GM13977 (cell line): ENCODE data around the gene LIMA1.

Source experiments
- DNase-seq: peaks from one replicate; pipeline ENCODE4 v3.0.0; 2012; ENCODE audit warnings: low spot score
- in situ Hi-C: fragments of 300-500 bp; cut with MboI; formaldehyde crosslinking; loops from one replicate; pipeline ENCODE4 v1.12.0; 2022; ENCODE audit warnings: low sequenced_read_pairs, low pct_unique_long_range_greater_than_20kb, mixed read lengths, inconsistent platforms; ENCODE audit not compliant: unreplicated experiment
- TF ChIP-seq, protein P1 (sequence below): IDR thresholded peaks from 2 replicates; pipeline ENCODE4 v1.5.1; 2012; ENCODE audit warnings: mild to moderate bottlenecking, control low read depth; ENCODE audit not compliant: insufficient read depth; ENCODE audit errors: extremely low read depth, missing control alignments

The LIMA1 gene

GRCh38 chr12:50129290-50129689, 154.0 kb downstream of the LIMA1 start:
- TF ChIP-seq, protein P1, sequence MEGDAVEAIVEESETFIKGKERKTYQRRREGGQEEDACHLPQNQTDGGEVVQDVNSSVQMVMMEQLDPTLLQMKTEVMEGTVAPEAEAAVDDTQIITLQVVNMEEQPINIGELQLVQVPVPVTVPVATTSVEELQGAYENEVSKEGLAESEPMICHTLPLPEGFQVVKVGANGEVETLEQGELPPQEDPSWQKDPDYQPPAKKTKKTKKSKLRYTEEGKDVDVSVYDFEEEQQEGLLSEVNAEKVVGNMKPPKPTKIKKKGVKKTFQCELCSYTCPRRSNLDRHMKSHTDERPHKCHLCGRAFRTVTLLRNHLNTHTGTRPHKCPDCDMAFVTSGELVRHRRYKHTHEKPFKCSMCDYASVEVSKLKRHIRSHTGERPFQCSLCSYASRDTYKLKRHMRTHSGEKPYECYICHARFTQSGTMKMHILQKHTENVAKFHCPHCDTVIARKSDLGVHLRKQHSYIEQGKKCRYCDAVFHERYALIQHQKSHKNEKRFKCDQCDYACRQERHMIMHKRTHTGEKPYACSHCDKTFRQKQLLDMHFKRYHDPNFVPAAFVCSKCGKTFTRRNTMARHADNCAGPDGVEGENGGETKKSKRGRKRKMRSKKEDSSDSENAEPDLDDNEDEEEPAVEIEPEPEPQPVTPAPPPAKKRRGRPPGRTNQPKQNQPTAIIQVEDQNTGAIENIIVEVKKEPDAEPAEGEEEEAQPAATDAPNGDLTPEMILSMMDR, result no peak
- in situ Hi-C loops, result no loop called here
- DNase-seq, result no peak

DNA sequence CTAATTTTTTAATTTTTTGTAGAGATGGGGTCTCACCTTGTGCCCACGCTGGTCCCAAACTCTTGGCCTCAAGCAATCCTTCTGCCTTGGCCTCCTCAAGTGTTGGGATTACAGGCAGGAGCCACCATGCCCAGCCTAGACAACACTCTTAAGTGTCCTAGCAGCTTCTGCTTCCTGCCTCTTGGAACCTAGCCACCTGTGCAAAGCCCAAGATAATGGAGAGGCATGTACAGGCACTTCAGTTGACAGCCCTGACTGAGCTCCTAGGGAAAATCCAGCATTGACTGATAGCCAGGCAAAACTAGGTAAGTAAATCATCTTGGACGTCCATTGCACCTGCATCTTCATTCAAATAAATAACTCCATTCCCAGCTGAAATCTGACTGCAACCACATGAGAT, 155.8 kb downstream of the LIMA1 start:
- in situ Hi-C loops, result no loop called here
- TF ChIP-seq, protein P1, result no peak
- DNase-seq, result no peak
